ENCODE results near the gene DOC2B. TPM values are rescaled to one million over a fixed set of nuclear protein-coding genes. Genes with fewer than 3 reads are reported as not detected.
"Not testable (repeated sequence)": the region's sequence is repeated elsewhere in the genome, so short reads cannot be mapped to it uniquely, and the experiment has no call there.

Gene DOC2B
- total RNA-seq, 1 experiment from 2014 or later, result 1.5 TPM

- BruUV-seq (replicated peaks), result no TSS peak
- ATAC-seq (no peak), DNase-seq (ENCODE audit: low read depth, low spot score) (no peak)
- Histone ChIP-seq H3K9me3 (ENCODE audit: control insufficient read depth, insufficient read depth, low read depth, low read length) (no peaks in the 10 kb centered on the region), H3K4me1 (ENCODE audit: control insufficient read depth, insufficient read depth, low read length) (no peaks in the 10 kb centered on the region), H3K27ac (ENCODE audit: low read length) (no peak overlapping the region), H3K36me3 (ENCODE audit: control insufficient read depth, insufficient read depth, low read length) (no peaks in the 10 kb centered on the region), H3K27me3 (ENCODE audit: control insufficient read depth, insufficient read depth, low read length) (no peaks in the 10 kb centered on the region), H3K4me3 (ENCODE audit: low read depth in 2 of 2, low read length in 2 of 2) (no peak overlapping the region)
- TF ChIP-seq, protein P1, sequence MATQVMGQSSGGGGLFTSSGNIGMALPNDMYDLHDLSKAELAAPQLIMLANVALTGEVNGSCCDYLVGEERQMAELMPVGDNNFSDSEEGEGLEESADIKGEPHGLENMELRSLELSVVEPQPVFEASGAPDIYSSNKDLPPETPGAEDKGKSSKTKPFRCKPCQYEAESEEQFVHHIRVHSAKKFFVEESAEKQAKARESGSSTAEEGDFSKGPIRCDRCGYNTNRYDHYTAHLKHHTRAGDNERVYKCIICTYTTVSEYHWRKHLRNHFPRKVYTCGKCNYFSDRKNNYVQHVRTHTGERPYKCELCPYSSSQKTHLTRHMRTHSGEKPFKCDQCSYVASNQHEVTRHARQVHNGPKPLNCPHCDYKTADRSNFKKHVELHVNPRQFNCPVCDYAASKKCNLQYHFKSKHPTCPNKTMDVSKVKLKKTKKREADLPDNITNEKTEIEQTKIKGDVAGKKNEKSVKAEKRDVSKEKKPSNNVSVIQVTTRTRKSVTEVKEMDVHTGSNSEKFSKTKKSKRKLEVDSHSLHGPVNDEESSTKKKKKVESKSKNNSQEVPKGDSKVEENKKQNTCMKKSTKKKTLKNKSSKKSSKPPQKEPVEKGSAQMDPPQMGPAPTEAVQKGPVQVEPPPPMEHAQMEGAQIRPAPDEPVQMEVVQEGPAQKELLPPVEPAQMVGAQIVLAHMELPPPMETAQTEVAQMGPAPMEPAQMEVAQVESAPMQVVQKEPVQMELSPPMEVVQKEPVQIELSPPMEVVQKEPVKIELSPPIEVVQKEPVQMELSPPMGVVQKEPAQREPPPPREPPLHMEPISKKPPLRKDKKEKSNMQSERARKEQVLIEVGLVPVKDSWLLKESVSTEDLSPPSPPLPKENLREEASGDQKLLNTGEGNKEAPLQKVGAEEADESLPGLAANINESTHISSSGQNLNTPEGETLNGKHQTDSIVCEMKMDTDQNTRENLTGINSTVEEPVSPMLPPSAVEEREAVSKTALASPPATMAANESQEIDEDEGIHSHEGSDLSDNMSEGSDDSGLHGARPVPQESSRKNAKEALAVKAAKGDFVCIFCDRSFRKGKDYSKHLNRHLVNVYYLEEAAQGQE (IDR thresholded peaks at IDR 0.05; ENCODE audit: insufficient read depth in 1 of 2, low read depth in 2 of 2, low read length in 1 of 2), result no peak
- TF ChIP-seq SIN3A (IDR thresholded peaks at IDR 0.05; ENCODE audit: borderline replicate concordance, insufficient read depth, low read depth, low read length), result no peak
- TF ChIP-seq TCF7L2 (IDR thresholded peaks at IDR 0.05; ENCODE audit: low read depth, low read length), result no peak
- TF ChIP-seq, protein P2, sequence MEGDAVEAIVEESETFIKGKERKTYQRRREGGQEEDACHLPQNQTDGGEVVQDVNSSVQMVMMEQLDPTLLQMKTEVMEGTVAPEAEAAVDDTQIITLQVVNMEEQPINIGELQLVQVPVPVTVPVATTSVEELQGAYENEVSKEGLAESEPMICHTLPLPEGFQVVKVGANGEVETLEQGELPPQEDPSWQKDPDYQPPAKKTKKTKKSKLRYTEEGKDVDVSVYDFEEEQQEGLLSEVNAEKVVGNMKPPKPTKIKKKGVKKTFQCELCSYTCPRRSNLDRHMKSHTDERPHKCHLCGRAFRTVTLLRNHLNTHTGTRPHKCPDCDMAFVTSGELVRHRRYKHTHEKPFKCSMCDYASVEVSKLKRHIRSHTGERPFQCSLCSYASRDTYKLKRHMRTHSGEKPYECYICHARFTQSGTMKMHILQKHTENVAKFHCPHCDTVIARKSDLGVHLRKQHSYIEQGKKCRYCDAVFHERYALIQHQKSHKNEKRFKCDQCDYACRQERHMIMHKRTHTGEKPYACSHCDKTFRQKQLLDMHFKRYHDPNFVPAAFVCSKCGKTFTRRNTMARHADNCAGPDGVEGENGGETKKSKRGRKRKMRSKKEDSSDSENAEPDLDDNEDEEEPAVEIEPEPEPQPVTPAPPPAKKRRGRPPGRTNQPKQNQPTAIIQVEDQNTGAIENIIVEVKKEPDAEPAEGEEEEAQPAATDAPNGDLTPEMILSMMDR (IDR thresholded peaks at IDR 0.05), result no peak
- TF ChIP-seq POLR2AphosphoS5 (IDR thresholded peaks at IDR 0.05; ENCODE audit: low read depth, low read length), result no peak
- in situ Hi-C loops (cut with HindIII; ENCODE audit: low pct_unique_long_range_greater_than_20kb, low sequenced_read_pairs), result no loop called here
- intact Hi-C loops (cut with micrococcal nuclease; ENCODE audit: unreplicated experiment), result no loop called here
- CTCF ChIA-PET, result no interaction called here
- POLR2A ChIA-PET, result no interaction called here
Observed at GRCh38 chr17:218432-219110, 37.1 kb upstream of the DOC2B start.

- intact Hi-C loops (cut with micrococcal nuclease; ENCODE audit: unreplicated experiment), result no loop called here
- BruUV-seq (replicated peaks), result no TSS peak
- in situ Hi-C loops (cut with HindIII; ENCODE audit: low pct_unique_long_range_greater_than_20kb, low sequenced_read_pairs), result no loop called here
- Histone ChIP-seq H3K27me3 (ENCODE audit: control insufficient read depth, insufficient read depth, low read length) (no peaks in the 10 kb centered on the region), H3K27ac (ENCODE audit: low read length) (no peak overlapping the region), H3K9me3 (ENCODE audit: control insufficient read depth, insufficient read depth, low read depth, low read length) (no peaks in the 10 kb centered on the region), H3K36me3 (ENCODE audit: control insufficient read depth, insufficient read depth, low read length) (no peaks in the 10 kb centered on the region), H3K4me1 (ENCODE audit: control insufficient read depth, insufficient read depth, low read length) (no peaks in the 10 kb centered on the region), H3K4me3 (ENCODE audit: low read depth in 2 of 2, low read length in 2 of 2) (no peak overlapping the region)
- POLR2A ChIA-PET, result no interaction called here
- ATAC-seq, result no peak
- TF ChIP-seq TCF7L2 (IDR thresholded peaks at IDR 0.05; ENCODE audit: low read depth, low read length) (no peak), POLR2AphosphoS5 (IDR thresholded peaks at IDR 0.05; ENCODE audit: low read depth, low read length) (no peak), SIN3A (IDR thresholded peaks at IDR 0.05; ENCODE audit: borderline replicate concordance, insufficient read depth, low read depth, low read length) (no peak)
- TF ChIP-seq, protein P1 (IDR thresholded peaks at IDR 0.05; ENCODE audit: insufficient read depth in 1 of 2, low read depth in 2 of 2, low read length in 1 of 2), result no peak
- TF ChIP-seq, protein P2 (IDR thresholded peaks at IDR 0.05), result no peak
- no peak for DNase-seq (ENCODE audit: low read depth, low spot score)
- CTCF ChIA-PET, result no interaction called here
Observed at GRCh38 chr17:216625-217024, 35.2 kb upstream of the DOC2B start.

DNA sequence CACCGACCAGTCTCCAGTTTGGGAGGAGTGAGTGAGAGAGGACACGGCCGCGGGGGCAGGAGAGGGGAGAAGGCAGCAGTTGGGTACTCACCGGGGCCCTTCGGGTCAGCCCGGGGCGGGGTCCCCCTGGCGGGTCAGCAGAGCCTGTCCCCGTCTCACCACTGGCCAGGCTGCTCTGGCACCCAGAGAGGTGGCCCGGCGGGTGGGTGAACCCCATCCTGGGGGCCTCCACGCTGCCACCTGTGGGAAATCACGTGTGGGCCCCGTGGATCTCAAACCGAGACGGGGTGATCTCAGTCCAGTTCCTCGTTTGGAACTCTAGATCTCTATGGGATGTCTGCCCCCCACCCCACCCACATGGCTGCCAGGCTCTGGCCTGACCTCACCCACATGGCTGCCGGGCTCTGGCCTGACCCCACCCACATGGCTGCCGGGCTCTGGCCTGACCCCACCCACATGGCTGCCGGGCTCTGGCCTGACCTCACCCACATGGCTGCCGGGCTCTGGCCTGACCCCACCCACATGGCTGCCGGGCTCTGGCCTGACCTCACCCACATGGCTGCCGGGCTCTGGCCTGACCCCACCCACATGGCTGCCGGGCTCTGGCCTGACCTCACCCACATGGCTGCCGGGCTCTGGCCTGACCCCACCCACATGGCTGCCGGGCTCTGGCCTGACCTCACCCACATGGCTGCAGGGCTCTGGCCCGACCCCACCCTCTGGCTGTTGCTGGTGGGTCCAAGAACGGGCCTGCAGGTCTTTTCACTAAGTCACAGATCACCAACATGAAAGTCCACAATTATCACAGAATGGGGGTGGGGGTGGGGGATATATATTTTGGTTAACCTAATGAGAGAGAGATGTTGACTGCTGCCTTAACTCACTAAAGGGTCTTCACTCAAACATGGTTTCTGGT lies 34.4 kb upstream of the DOC2B start:
- ATAC-seq; DNase-seq (ENCODE audit: low read depth, low spot score); POLR2A ChIA-PET; BruUV-seq (replicated peaks); CTCF ChIA-PET; H3K9me3 ChIP-seq (ENCODE audit: control insufficient read depth, insufficient read depth, low read depth, low read length); intact Hi-C loops (cut with micrococcal nuclease; ENCODE audit: unreplicated experiment); H3K4me1 ChIP-seq (ENCODE audit: control insufficient read depth, insufficient read depth, low read length); H3K27me3 ChIP-seq (ENCODE audit: control insufficient read depth, insufficient read depth, low read length); H3K4me3 ChIP-seq (ENCODE audit: low read depth in 2 of 2, low read length in 2 of 2); H3K36me3 ChIP-seq (ENCODE audit: control insufficient read depth, insufficient read depth, low read length); in situ Hi-C loops (cut with HindIII; ENCODE audit: low pct_unique_long_range_greater_than_20kb, low sequenced_read_pairs); H3K27ac ChIP-seq (ENCODE audit: low read length): not testable (repeated sequence)
